Measurements from ENCODE around the gene MDGA2.

MDGA2 gene

DNA sequence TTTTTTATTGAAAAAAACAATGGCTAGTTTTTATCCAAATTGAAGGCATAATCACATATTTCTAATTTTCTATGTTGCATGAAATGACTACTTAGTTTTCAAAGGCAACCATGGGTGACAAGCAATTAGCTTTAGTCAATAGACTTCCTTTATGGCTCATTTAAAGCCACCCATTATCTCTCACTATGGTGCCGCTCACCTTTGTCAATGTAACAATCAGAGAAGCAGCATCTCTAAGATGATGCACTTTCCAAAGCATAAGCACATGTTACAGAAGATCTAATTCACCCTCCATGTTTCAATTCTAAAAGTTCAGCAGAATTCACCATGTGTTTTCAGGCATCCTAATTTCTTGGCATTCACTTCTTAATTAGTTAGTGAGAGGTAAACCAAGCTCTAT lies 857.3 kb downstream of the MDGA2 start:
- no peak overlapping the region for H3K4me3 ChIP-seq (replicated peaks; ENCODE audit: low read depth, low read length)
- TF ChIP-seq, protein P1, sequence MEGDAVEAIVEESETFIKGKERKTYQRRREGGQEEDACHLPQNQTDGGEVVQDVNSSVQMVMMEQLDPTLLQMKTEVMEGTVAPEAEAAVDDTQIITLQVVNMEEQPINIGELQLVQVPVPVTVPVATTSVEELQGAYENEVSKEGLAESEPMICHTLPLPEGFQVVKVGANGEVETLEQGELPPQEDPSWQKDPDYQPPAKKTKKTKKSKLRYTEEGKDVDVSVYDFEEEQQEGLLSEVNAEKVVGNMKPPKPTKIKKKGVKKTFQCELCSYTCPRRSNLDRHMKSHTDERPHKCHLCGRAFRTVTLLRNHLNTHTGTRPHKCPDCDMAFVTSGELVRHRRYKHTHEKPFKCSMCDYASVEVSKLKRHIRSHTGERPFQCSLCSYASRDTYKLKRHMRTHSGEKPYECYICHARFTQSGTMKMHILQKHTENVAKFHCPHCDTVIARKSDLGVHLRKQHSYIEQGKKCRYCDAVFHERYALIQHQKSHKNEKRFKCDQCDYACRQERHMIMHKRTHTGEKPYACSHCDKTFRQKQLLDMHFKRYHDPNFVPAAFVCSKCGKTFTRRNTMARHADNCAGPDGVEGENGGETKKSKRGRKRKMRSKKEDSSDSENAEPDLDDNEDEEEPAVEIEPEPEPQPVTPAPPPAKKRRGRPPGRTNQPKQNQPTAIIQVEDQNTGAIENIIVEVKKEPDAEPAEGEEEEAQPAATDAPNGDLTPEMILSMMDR (IDR thresholded peaks at IDR 0.05; ENCODE audit: low read depth, low read length, missing control alignments): no peak
- no peak for DNase-seq (ENCODE audit: extremely low read depth, low read depth)

DNA sequence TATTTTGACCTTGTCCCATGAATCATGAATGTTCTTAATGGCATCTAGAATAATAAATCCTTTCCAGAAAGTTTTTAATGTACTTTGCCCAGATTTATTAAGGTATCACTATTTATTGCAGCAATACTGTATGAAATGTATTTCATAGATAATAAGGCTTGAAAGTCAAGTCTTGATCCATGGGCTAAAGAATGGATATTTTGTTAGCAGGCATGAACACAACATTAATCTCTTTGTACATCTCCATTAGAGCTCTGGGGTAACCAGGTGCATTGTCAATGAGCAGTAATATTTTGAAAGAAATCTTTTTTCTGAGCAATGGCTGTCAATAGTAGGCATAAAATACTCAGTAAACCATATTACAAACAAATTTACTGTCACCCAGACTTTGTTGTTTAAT lies 882.3 kb downstream of the MDGA2 start:
- TF ChIP-seq, protein P1 (IDR thresholded peaks at IDR 0.05; ENCODE audit: low read depth, low read length, missing control alignments): no peak
- H3K4me3 ChIP-seq (replicated peaks; ENCODE audit: low read depth, low read length): no peak overlapping the region

More for the DNA sequence above, 882.3 kb downstream of the MDGA2 start:
- no peak for DNase-seq (ENCODE audit: extremely low read depth, low read depth)

Data from HFF-Myc (cell line).